Fibroblast of the aortic adventitia (primary cell): ENCODE results near the gene LIF. TPM values are rescaled to one million over a fixed set of nuclear protein-coding genes. Genes with fewer than 3 reads are reported as not detected.

Experiments
- DNase-seq: peaks from one replicate; pipeline ENCODE4 v3.0.0-alpha.2; 2010; ENCODE audit warnings: low read depth
- H3K4me3 ChIP-seq: 2 replicates; pipeline ENCODE4 v1.5.1; 2011; ENCODE audit warnings: low read depth, mild to moderate bottlenecking, control low read depth, low read length, moderate library complexity
- CTCF ChIP-seq: IDR thresholded peaks from 2 replicates; pipeline ENCODE4 v1.5.1; 2011; ENCODE audit warnings: mild to moderate bottlenecking, low read length, control low read depth, inconsistent platforms; ENCODE audit not compliant: insufficient read depth
- total RNA-seq: library from RNA; depleted of rRNA; stranded (reverse); fragments of >200 nt; gene quantifications from 2 replicates; pipeline ENCODE4 v1.2.3, GENCODE V29; 2012; ENCODE audit warnings: low replicate concordance

LIF gene
- total RNA-seq, 1 donor = 6.2 TPM

DNA sequence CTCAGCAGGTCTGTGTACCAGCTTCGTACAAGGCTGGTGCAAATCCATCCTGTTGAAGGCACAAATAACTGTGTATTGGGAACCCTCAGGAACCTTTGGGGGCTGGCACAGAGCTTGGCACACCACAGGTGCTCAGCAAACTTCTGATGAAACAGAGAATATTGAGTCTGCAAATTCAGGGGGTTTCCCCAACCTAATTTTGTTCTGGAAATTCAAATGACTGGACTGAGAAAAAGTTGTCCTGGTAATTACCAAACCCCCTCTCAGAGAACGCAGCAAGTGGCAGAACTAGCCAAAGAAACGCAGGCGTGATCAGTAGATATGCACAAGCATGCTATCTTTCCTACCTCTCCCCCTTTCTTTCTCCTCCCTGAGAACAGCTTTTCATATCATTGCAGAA, 47.6 kb downstream of the LIF start:
- TF ChIP-seq CTCF = no peak
- no peak overlapping the region for H3K4me3 ChIP-seq
- no peak for DNase-seq

DNA sequence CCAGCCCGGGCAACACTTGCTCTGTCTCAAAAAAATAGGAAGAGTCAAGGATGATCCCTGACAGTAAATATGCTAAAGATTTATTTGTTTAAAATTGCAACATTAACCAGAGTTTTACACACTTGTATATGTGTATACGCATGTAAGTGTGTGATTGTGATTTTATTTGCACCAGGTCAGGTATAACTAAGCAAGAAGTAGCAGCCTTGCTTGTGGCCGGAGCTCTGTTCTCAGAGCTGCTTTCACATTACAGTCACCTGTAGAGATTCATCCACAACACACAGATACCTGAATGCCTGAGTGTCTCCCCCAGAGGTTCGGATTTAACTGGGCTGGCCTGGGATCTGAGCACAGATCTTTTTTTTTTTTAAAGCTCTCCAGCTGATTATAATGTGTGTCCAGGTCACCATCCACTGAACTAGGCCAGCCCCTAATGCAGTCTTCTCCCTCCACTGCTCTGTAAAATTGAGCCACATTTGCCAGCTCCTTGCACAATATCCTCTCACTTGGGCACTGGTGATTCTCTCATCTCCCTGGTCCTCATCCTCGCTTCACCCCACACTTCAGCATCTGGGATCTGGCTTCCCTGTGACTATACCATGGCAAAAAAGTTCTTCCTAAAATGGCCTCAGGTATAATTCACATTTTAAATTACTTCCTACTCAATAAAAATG, 48.3 kb downstream of the LIF start:
- DNase-seq = no peak
- TF ChIP-seq CTCF = no peak

DNA sequence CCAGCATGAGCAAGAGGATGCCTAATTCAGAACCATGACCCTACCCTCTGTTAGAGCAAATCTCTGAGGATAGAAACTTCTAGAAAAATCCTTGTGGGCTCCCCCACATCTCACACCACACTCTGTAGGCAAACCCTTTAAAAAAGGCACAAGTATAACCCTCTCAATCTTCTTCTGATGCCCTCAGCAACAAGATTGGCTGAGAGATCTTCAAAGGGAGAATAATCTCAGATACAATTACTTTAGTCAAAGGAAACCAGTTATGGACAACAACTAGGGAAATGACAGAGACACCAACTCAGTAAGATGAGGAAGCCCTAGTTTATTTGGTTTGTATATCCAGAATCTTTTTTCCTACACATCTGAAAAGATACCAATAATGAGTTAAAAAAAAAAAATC, 49.2 kb downstream of the LIF start:
- DNase-seq = no peak
- no peak overlapping the region for H3K4me3 ChIP-seq
- no peak for TF ChIP-seq CTCF

More for the DNA sequence above, 48.3 kb downstream of the LIF start:
- H3K4me3 ChIP-seq = no peak overlapping the region

DNA sequence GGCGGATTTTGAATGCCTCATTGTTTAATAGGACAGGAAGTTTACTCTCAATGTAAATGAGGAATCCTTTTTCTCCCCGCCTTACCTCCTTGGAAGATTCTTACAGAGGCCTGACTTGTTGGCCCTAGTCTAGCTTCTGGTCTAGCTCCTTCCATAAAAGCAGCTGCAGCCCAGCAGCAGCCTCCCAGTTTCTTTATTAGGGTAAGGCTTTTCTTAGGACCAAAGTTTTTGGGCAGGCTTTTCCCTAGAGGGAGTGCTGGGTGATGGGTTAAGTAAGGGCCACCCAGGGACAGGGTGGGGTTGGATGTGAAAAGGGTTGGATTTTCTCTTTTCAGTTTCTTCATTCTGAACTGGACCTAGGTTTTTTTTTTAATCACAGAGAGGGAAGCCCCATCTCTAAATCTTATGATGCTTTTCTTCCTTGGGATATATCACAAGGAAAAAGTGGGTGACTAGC, 49.7 kb downstream of the LIF start:
- no peak for DNase-seq
- no peak overlapping the region for H3K4me3 ChIP-seq

GRCh38 chr22:30196141-30196879, 50.2 kb downstream of the LIF start:
- peak; percentile 100 for DNase-seq
- peak overlapping the region; percentile 23 for H3K4me3 ChIP-seq
- no peak for TF ChIP-seq CTCF

More for the DNA sequence above, 49.7 kb downstream of the LIF start:
- no peak for TF ChIP-seq CTCF

DNA sequence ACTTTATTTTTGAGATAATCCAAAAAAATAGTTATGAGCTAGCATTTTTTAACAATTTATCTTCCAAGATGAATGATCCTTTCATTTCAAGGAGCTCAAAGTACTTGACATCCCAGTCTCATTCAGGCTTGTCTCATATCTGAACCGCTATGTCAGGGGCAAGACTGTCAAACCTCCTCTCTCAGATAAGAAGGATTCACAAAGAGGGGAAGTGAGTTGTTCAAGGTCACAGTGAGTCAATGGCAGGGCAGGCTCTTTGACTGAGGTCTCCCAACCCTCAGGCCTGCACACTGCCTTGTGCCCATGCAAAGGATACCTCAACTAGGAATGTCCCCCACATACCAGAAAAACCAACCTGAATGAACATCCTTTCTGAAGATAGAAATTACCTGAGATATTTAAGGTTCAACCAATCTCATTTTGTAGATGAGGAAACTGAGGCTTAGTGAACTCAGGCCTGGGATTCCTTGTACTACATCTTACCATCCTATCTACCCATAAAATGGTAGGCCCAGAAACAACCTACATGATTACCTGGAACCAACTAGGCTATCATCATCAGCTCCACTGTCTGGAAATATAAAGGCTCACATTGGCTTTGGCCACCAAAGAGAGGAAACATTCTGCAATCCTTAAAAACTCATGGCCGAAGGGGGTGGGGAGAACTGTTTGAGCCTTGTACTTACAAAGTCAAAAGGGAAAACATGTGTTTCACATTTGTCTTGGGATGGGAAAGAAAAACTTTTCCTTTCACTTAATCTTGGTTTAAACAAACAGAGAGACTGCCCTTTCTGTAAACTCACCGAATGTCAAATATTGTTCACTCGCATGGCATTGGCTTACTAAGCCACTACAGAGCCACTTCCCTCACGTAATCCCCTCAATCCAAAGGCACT, 51.1 kb downstream of the LIF start:
- H3K4me3 ChIP-seq = peak overlapping the region; percentile 37
- peak; percentile 38 for DNase-seq
- no peak for TF ChIP-seq CTCF
